ENCODE results near the gene ASPDH. TPM values are rescaled to one million over a fixed set of nuclear protein-coding genes. Genes with fewer than 3 reads are reported as not detected.
"Not testable (repeated sequence)": the region's sequence is repeated elsewhere in the genome, so short reads cannot be mapped to it uniquely, and the experiment has no call there.

The ASPDH gene
- total RNA-seq, 1 donor from 2014 or later, result not detected

- no peak overlapping the region for H3K9ac ChIP-seq (ENCODE audit: low read length)
- peaks cover 8% of the 10 kb centered on the region for H3K9me3 ChIP-seq (ENCODE audit: insufficient read depth, low read depth, low read length)
- no peaks in the 10 kb centered on the region for H3K79me2 ChIP-seq (ENCODE audit: insufficient read depth, low read length)
- no peak overlapping the region for H2AFZ ChIP-seq (ENCODE audit: low read depth, low read length)
- no peak overlapping the region for H3K4me3 Mint-ChIP-seq (ENCODE audit: unreplicated experiment)
- no peak for FAIRE-seq
- peaks cover 18% of the 10 kb centered on the region for H3K9me3 Mint-ChIP-seq (ENCODE audit: unreplicated experiment)
- no peak overlapping the region for H3K4me2 ChIP-seq (ENCODE audit: low read length)
- no peak overlapping the region for H3K27ac Mint-ChIP-seq (ENCODE audit: unreplicated experiment)
- H4K20me1 ChIP-seq (ENCODE audit: insufficient read depth, low read length), result no peaks in the 10 kb centered on the region
- DNase-seq (ENCODE audit: low read depth), result no peak
- no peaks in the 10 kb centered on the region for H3K4me1 Mint-ChIP-seq (ENCODE audit: low read depth, unreplicated experiment)
- no peaks in the 10 kb centered on the region for H3K36me3 ChIP-seq (ENCODE audit: insufficient read depth, low read length)
- TF ChIP-seq EZH2 (IDR thresholded peaks at IDR 0.05; ENCODE audit: insufficient read depth, low read length) (no peak), CTCF (IDR thresholded peaks at IDR 0.05; ENCODE audit: insufficient read depth, low read depth, low read length) (no peak)
- no peak overlapping the region for H3K27ac ChIP-seq (ENCODE audit: low read depth, low read length)
- no peaks in the 10 kb centered on the region for H3K27me3 Mint-ChIP-seq (ENCODE audit: low read depth, unreplicated experiment)
- no peaks in the 10 kb centered on the region for H3K4me1 ChIP-seq (ENCODE audit: insufficient read depth, low read length)
- no peak overlapping the region for H3K4me3 ChIP-seq (ENCODE audit: insufficient read depth, low read depth, low read length)
- H3K36me3 Mint-ChIP-seq (ENCODE audit: low read depth, unreplicated experiment), result no peaks in the 10 kb centered on the region
- no peaks in the 10 kb centered on the region for H3K27me3 ChIP-seq (ENCODE audit: insufficient read depth, low read length)
Observed at GRCh38 chr19:50534478-50534877, 20.8 kb upstream of the ASPDH start.

DNA sequence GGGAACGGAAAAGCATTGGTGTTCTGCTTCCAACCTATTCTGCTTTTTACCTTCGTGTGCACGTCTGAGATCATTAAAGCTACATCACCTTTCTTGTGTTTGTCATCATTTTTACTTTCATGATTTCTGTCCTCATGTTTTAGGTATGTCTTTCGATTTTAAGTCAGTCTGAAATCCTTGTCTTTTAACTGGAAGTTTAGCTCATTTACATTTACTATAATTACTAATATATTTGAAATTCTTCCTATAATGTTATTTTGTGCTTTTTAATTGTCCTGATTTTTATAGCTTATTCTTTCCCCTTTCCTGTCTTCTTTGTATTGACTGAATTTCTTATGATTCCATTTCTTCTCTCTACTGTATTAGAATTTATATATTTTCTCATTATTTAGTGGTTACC lies 19.2 kb upstream of the ASPDH start:
- Histone ChIP-seq H3K27ac (ENCODE audit: low read depth, low read length) (no peak overlapping the region), H3K4me3 (ENCODE audit: insufficient read depth, low read depth, low read length) (no peak overlapping the region), H3K4me2 (ENCODE audit: low read length) (no peak overlapping the region), H2AFZ (ENCODE audit: low read depth, low read length) (no peak overlapping the region), H3K27me3 (ENCODE audit: insufficient read depth, low read length) (no peaks in the 10 kb centered on the region), H3K9me3 (ENCODE audit: insufficient read depth, low read depth, low read length) (peaks cover 8% of the 10 kb centered on the region), H4K20me1 (ENCODE audit: insufficient read depth, low read length) (no peaks in the 10 kb centered on the region), H3K9ac (ENCODE audit: low read length) (no peak overlapping the region), H3K4me1 (ENCODE audit: insufficient read depth, low read length) (no peaks in the 10 kb centered on the region), H3K79me2 (ENCODE audit: insufficient read depth, low read length) (no peaks in the 10 kb centered on the region), H3K36me3 (ENCODE audit: insufficient read depth, low read length) (no peaks in the 10 kb centered on the region)
- TF ChIP-seq CTCF (IDR thresholded peaks at IDR 0.05; ENCODE audit: insufficient read depth, low read depth, low read length), result no peak
- no peak for TF ChIP-seq EZH2 (IDR thresholded peaks at IDR 0.05; ENCODE audit: insufficient read depth, low read length)
- Mint-ChIP-seq H3K4me1 (ENCODE audit: low read depth, unreplicated experiment) (no peaks in the 10 kb centered on the region), H3K36me3 (ENCODE audit: low read depth, unreplicated experiment) (no peaks in the 10 kb centered on the region), H3K4me3 (ENCODE audit: unreplicated experiment) (no peak overlapping the region), H3K27ac (ENCODE audit: unreplicated experiment) (no peak overlapping the region), H3K27me3 (ENCODE audit: low read depth, unreplicated experiment) (no peaks in the 10 kb centered on the region), H3K9me3 (ENCODE audit: unreplicated experiment) (peaks cover 18% of the 10 kb centered on the region)
- DNase-seq (ENCODE audit: low read depth) (no peak), FAIRE-seq (no peak)

DNA sequence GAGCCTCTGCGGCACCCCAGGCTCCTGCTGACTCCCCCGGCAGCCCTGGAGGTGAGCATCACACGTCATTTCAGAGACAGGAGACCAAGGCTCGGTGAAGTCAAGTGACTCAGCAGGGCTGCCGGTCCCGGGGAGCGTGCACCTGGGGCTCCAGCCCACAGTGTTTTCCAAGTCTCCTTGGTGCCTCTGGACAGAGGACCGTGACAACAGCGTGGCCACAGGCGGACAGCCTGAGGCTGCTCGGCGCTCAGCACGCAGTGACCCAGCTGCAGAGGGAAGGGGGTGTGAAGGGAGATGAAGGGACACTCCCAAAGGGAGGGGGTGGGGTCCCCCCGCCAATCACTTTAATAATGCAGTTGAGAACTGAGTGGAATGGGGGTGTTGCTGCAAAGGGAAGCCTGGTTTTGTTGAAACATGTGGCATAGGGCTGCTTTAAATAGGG lies 17.5 kb upstream of the ASPDH start:
- no peak for FAIRE-seq

GRCh38 chr19:50528052-50528451 lies 14.3 kb upstream of the ASPDH start:
- not testable (repeated sequence) for H3K27ac ChIP-seq (ENCODE audit: low read depth, low read length); H4K20me1 ChIP-seq (ENCODE audit: insufficient read depth, low read length); H3K27ac Mint-ChIP-seq (ENCODE audit: unreplicated experiment); H3K4me1 Mint-ChIP-seq (ENCODE audit: low read depth, unreplicated experiment); H2AFZ ChIP-seq (ENCODE audit: low read depth, low read length); H3K9ac ChIP-seq (ENCODE audit: low read length); H3K4me3 Mint-ChIP-seq (ENCODE audit: unreplicated experiment); FAIRE-seq; H3K9me3 ChIP-seq (ENCODE audit: insufficient read depth, low read depth, low read length); H3K36me3 ChIP-seq (ENCODE audit: insufficient read depth, low read length); H3K36me3 Mint-ChIP-seq (ENCODE audit: low read depth, unreplicated experiment); H3K4me2 ChIP-seq (ENCODE audit: low read length); H3K4me1 ChIP-seq (ENCODE audit: insufficient read depth, low read length); H3K27me3 Mint-ChIP-seq (ENCODE audit: low read depth, unreplicated experiment); DNase-seq (ENCODE audit: low read depth); H3K4me3 ChIP-seq (ENCODE audit: insufficient read depth, low read depth, low read length); H3K27me3 ChIP-seq (ENCODE audit: insufficient read depth, low read length); H3K79me2 ChIP-seq (ENCODE audit: insufficient read depth, low read length)
- H3K9me3 Mint-ChIP-seq (ENCODE audit: unreplicated experiment), result peaks cover 14% of the 10 kb centered on the region

More for the DNA sequence above, 17.5 kb upstream of the ASPDH start:
- Mint-ChIP-seq H3K4me3 (ENCODE audit: unreplicated experiment) (no peak overlapping the region), H3K9me3 (ENCODE audit: unreplicated experiment) (peaks cover 12% of the 10 kb centered on the region), H3K27me3 (ENCODE audit: low read depth, unreplicated experiment) (no peaks in the 10 kb centered on the region), H3K36me3 (ENCODE audit: low read depth, unreplicated experiment) (no peaks in the 10 kb centered on the region), H3K4me1 (ENCODE audit: low read depth, unreplicated experiment) (no peaks in the 10 kb centered on the region), H3K27ac (ENCODE audit: unreplicated experiment) (no peak overlapping the region)
- Histone ChIP-seq H3K9me3 (ENCODE audit: insufficient read depth, low read depth, low read length) (peaks cover 8% of the 10 kb centered on the region), H3K4me1 (ENCODE audit: insufficient read depth, low read length) (no peaks in the 10 kb centered on the region), H3K27me3 (ENCODE audit: insufficient read depth, low read length) (no peaks in the 10 kb centered on the region), H2AFZ (ENCODE audit: low read depth, low read length) (no peak overlapping the region), H3K36me3 (ENCODE audit: insufficient read depth, low read length) (no peaks in the 10 kb centered on the region), H3K27ac (ENCODE audit: low read depth, low read length) (no peak overlapping the region), H3K79me2 (ENCODE audit: insufficient read depth, low read length) (no peaks in the 10 kb centered on the region), H4K20me1 (ENCODE audit: insufficient read depth, low read length) (no peaks in the 10 kb centered on the region), H3K4me3 (ENCODE audit: insufficient read depth, low read depth, low read length) (no peak overlapping the region), H3K9ac (ENCODE audit: low read length) (no peak overlapping the region), H3K4me2 (ENCODE audit: low read length) (no peak overlapping the region)
- no peak for TF ChIP-seq EZH2 (IDR thresholded peaks at IDR 0.05; ENCODE audit: insufficient read depth, low read length)
- no peak for TF ChIP-seq CTCF (IDR thresholded peaks at IDR 0.05; ENCODE audit: insufficient read depth, low read depth, low read length)
- DNase-seq (ENCODE audit: low read depth), result no peak

Data from astrocyte (in vitro differentiated cells and primary cell).